ENCODE measurements around the gene TOMM70. TPM values are rescaled to one million over a fixed set of nuclear protein-coding genes. Genes with fewer than 3 reads are reported as not detected.

TOMM70 gene
- total and polyA plus RNA-seq, 2 of the 13 experiments (the other 11 are each of a cell fraction or from before 2014, with no cell fraction given), result 27.0 to 77.2 TPM

GRCh38 chr3:100411091-100411982, 10.4 kb upstream of the TOMM70 start (continued):
- no peak for TF ChIP-seq ZFP90 (CRISPR knock-in tag; IDR thresholded peaks at IDR 0.05; ENCODE audit: borderline replicate concordance)
- TF ChIP-seq ZNF260 (CRISPR knock-in tag; IDR thresholded peaks at IDR 0.05; ENCODE audit: borderline replicate concordance, low read depth), result no peak
- TF ChIP-seq ETV6 (CRISPR knock-in tag; conservative IDR thresholded peaks at IDR 0.05), result no peak
- no peak for TF ChIP-seq KMT2B (CRISPR knock-in tag; IDR thresholded peaks at IDR 0.05)
- TF ChIP-seq ZBTB3 (CRISPR knock-in tag; IDR thresholded peaks at IDR 0.05; ENCODE audit: borderline replicate concordance, low read depth), result no peak
- no peak for TF ChIP-seq ARID3A (IDR thresholded peaks at IDR 0.05; ENCODE audit: low read depth, low read length)
- no peak for TF ChIP-seq ZNF460 (CRISPR knock-in tag; IDR thresholded peaks at IDR 0.05; ENCODE audit: borderline replicate concordance)
- no peak for TF ChIP-seq NR3C1 (CRISPR knock-in tag; IDR thresholded peaks at IDR 0.05)
- no peak for TF ChIP-seq ZNF574 (CRISPR knock-in tag; IDR thresholded peaks at IDR 0.05)
- TF ChIP-seq ZNF770 (CRISPR knock-in tag; IDR thresholded peaks at IDR 0.05), result 0 out of 2 replicates have a peak, but pooled peaks have one; percentile 23
- no peak for TF ChIP-seq YEATS4 (CRISPR knock-in tag; IDR thresholded peaks at IDR 0.05; ENCODE audit: borderline replicate concordance)
- TF ChIP-seq ZNF501 (CRISPR knock-in tag; IDR thresholded peaks at IDR 0.05), result no peak
- no peak for TF ChIP-seq GTF3A (CRISPR knock-in tag; conservative IDR thresholded peaks at IDR 0.05)
- TF ChIP-seq ZNF354B (CRISPR knock-in tag; IDR thresholded peaks at IDR 0.05), result no peak
- no peak for TF ChIP-seq PHF21A (CRISPR knock-in tag; IDR thresholded peaks at IDR 0.05)
- TF ChIP-seq HMGXB3 (CRISPR knock-in tag; IDR thresholded peaks at IDR 0.05; ENCODE audit: borderline replicate concordance), result no peak
- TF ChIP-seq NBN (conservative IDR thresholded peaks at IDR 0.05), result no peak
- TF ChIP-seq NR2C2 (CRISPR knock-in tag; IDR thresholded peaks at IDR 0.05; ENCODE audit: borderline replicate concordance), result peak; percentile 28; the same call in 1 of the 2 replicates
